Activated T-cell treated with anti-CD3 and anti-CD28 coated beads, Interleukin-2, amount 50 U/mL, for 48 hours (primary cell): ENCODE results near the gene TNS1.

Experiments
- DNase-seq, 2 experiments: peaks; one replicate each; pipeline ENCODE4 v3.0.0-alpha.2; 2020

TNS1 gene

GRCh38 chr2:217892560-217892959, 110.2 kb downstream of the TNS1 start:
- no peak for DNase-seq

DNA sequence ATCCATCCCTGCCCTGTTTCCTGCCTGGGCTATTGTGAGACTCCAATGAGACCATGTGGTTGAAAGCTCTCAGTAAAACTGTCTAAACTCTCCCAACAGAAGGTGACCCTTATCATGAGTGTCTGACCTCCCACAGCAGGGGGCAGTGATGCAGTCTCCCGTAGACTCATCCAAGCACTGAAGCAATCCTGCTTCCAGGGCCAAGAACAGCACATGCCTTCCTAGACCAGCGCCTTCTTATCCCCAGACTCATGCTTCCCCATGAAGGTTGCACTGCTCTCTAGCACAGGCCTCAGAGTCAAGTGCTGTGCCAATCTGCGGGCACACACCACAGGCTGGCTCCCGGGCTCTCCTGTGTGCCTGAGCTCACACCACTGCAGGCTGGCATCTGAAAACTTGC, 112.3 kb downstream of the TNS1 start:
- DNase-seq, result no peak

DNA sequence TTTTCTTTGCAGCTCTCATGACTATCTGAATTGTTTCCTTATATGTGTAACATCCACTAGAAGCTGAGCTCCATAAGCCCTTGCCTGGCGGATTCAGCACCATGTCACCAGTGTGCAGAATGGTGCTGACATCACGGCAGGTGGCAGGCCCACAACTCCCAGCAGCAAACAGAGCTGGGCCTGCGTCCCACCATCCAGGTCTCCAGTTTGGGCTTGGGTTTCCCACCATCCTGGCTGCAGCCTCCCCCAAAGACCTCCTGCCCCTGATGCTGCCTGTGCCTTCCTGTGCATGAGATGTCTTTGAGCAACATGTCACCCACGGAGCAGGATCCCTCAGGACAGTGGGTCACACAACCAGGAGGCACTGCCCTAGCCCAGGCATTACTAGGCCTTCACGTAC, 113.1 kb downstream of the TNS1 start:
- no peak for DNase-seq

DNA sequence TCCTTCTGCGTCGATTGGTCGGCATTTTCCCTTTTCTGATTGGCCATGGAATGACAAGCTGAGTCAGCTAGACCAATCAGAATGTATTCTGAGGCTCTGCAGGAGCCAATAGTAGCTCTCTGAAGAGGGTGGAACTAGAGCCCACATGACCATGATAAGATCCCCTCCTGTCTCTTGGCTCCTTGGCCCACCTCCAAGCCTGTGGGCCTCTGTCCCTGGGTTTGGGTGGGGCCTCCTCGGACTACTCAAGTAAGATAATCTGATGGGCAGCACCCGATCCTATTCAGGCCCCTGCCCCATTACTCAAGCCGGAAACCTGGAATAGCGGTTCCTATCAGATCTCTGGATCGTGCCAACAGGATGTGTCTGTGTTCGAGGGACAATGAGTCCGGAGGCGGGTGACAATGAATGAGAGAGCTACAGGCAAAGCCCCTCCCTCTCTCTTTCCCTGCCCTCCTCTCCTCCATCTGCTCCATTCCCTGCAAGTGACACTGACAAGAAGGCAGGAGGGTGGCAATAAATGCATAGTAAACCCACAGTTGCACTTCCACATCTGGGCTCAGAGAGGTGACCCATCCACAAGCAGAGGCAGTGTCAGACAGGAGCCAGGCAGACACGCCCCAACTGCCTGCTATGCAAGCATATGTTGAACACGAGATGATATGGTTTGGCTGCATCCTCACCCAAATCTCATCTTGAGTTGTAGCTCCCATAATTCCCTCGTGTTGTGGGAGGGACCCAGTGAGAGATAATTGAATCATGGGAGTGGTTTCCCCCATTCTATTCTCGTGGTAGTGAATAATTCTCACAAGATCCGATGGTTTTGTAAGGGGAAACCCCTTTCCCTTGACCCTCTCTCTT, 114.7 kb downstream of the TNS1 start:
- DNase-seq, result no peak

GRCh38 chr2:217886720-217887309, 116.0 kb downstream of the TNS1 start:
- DNase-seq, result peak; percentile 75 to 77

GRCh38 chr2:217886091-217886490, 116.7 kb downstream of the TNS1 start:
- no peak for DNase-seq

DNA sequence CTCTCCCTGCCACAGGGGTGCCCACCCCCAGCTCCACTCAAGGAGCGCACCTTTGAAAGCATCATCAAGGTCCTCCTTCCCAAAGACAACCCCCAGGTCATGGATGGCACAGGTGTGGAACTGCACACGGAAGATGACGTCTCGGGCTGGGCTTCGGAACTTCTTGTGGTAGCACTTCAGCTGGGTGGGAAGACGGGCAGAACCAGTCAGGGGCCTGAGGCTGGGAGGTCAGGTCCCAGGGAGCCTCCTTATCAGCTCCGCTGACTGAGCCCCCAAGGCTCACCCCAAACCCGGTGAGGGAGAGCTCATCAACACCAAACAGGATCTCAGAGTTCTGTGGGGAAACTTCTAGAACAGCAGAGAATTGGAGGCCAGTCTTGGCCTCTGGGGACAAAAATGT, 117.8 kb downstream of the TNS1 start:
- no peak for DNase-seq

- DNase-seq, result no peak
Measured at GRCh38 chr2:217880891-217881290, 121.9 kb downstream of the TNS1 start.

GRCh38 chr2:217880287-217880889, 122.4 kb downstream of the TNS1 start:
- no peak for DNase-seq

GRCh38 chr2:217878915-217879590, 123.7 kb downstream of the TNS1 start:
- no peak for DNase-seq

- no peak for DNase-seq
Measured at GRCh38 chr2:217877866-217878265, 124.9 kb downstream of the TNS1 start.

GRCh38 chr2:217876253-217876570, 126.6 kb downstream of the TNS1 start:
- DNase-seq, result no peak

GRCh38 chr2:217875556-217876252, 127.1 kb downstream of the TNS1 start:
- DNase-seq, result no peak

- DNase-seq, result no peak
Measured at GRCh38 chr2:217875138-217875537, 127.7 kb downstream of the TNS1 start.

GRCh38 chr2:217873371-217873770, 129.4 kb downstream of the TNS1 start:
- no peak for DNase-seq

- no peak for DNase-seq
Measured at GRCh38 chr2:217872319-217872718, 130.5 kb downstream of the TNS1 start.

GRCh38 chr2:217870528-217871011, 132.2 kb downstream of the TNS1 start:
- no peak for DNase-seq

GRCh38 chr2:217868911-217869334, 133.9 kb downstream of the TNS1 start:
- DNase-seq, result no peak

GRCh38 chr2:217868265-217868892, 134.4 kb downstream of the TNS1 start:
- DNase-seq, result no peak

DNA sequence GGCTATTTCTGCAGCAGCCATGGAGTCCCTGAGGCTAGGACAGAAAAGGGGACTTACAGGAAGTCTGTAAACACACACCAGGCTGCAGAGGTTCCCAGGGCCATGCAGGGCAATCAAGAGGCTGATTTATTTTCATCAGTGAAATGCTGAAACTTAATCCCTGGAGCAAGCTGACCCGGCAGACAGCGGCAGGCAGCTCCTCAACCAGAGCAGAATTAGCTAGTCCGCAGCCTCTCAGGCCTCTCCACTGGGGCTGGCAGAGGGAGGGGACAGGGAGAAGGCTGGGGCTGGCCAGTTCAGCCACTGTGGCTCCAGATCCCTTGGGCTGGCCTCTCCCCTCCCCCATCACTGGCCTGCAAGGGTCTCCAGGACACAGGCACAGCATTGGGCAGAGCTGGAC, 136.3 kb downstream of the TNS1 start:
- DNase-seq, result no peak

- DNase-seq, result peak in 1 of 2 experiments; percentile 21
Measured at GRCh38 chr2:217864963-217865772, 137.6 kb downstream of the TNS1 start.
